Measurements from ENCODE around the gene BTBD9. TPM values are rescaled to one million over a fixed set of nuclear protein-coding genes. Genes with fewer than 3 reads are reported as not detected.
"Not testable (repeated sequence)": the region's sequence is repeated elsewhere in the genome, so short reads cannot be mapped to it uniquely, and the experiment has no call there.

The BTBD9 gene
- total RNA-seq, 1 donor from 2014 or later, result 32.6 TPM

GRCh38 chr6:38429546-38429945, 210.2 kb downstream of the BTBD9 start:
- DNase-seq, result no peak

DNA sequence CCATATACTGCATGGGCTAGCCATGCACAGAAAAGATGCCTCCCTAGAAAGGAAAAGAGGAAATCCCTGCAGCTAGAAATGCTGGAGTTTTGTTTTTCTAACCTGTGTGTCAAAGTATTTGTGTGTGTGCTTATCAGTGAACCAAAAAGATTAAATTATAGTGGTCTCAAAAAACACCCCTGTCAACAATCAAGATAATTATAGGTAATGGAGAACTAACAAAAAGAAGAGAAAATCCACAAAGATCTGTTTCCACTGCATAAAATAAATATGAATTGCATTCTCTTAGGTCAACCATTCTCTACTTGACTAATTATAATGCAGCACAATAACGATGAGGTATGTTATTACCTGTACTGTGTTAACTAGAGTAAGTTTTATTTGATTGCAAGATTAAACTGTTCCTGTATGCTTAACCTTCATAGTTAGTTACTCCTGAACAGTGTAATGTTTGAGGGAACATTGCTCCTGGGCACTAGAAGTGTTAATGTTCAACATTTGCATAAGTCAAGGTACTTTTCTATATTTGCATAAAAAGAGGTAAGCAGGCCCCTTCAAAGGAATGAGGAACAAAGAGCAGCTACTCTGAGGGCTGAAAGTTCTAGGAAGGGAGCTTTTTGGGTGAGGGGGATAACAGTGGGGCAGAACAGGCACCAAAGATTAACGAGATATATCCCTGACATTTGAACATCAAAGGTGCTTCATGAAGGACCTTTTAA, 212.1 kb downstream of the BTBD9 start:
- DNase-seq, result no peak

DNA sequence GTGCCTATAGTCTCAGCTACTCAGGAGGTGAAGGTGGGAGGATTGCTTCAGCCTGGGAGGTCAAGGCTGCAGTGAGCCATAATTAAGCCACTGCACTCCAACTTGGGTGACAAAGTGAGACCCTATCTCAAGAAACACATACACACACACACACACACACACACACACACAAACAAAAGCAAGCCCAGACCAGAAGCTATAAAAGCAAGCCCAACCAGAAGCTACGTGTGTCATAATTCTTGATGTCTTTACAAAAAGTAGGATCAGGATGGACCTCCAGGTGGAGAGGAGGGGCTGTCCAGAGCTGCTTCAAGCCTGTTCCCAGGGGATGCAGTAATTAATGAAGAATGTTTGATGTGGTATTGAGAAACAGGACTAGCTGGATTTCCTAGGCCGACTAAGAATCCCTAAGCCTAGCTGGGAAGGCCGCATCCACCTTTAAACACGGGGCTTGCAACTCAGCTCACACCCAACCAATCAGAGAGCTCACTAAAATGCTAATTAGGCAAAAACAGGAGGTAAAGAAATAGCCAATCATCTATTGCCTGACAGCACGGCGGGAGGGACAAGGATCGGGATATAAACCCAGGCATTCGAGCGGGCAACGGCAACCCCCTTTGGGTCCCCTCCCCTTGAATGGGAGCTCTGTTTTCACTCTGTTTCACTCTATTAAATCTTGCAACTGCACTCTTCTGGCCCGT, 213.8 kb downstream of the BTBD9 start:
- DNase-seq, result not testable (repeated sequence)

- no peak for DNase-seq
Observed at GRCh38 chr6:38423746-38424145, 216.0 kb downstream of the BTBD9 start.

- no peak for DNase-seq
Observed at GRCh38 chr6:38420207-38420606, 219.5 kb downstream of the BTBD9 start.

DNA sequence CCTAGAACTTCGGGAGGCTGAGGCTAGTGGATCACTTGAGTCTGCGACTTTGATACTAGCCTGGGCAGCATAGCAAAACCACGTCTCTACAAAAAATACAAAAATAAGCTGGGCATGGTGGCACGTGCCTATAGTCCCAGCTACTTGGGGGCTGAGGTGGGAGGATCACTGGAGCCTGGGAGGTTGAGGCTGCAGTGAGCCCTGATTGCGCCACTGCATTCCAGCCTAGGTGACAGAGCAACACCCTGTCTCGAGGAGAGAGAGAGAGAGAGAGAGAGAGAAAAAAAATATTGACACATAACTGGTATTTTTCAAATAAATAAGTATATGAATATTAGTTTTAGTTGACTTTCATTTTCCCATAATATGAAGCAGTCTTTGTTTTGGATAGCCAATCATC, 222.2 kb downstream of the BTBD9 start:
- no peak for DNase-seq

DNA sequence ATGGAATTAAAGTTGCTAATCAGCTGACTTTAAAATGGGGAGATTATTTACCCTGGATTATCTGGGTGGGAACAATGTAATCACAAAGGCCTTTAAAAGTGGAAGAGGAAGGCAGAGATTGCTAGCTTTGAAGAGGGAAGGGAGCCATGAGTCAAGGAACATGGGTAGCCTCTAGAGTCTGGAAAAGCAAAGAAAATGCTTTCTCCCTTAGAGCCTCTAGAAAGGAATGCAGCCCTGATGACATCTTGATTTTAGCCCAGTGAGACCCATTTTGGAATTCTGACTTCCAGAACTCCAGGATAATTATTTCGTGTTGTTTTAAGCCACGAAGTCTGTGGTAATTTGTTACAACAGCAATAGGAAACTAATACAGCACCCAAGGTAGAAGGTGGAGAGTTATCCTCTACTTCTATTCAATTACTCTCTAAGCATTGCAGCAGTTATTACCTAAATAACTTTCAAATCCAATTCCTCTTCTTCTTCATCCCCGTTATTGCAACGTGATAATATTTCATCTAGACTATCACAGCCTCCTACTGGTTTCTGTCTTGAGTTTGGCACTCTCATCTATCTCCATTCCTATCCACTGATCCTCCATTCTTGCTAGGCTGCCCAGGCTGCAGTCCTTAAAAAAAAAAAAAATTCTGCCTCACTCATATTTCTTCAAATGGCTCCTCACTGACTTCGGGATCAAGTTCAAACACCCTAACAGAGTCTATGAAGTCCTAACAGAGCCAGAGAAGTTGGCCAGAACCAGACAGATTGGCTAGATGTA, 224.3 kb downstream of the BTBD9 start:
- no peak for DNase-seq

- DNase-seq, result no peak
Observed at GRCh38 chr6:38413102-38413800, 226.5 kb downstream of the BTBD9 start.

GRCh38 chr6:38407192-38407591, 232.5 kb downstream of the BTBD9 start:
- DNase-seq, result no peak

- no peak for DNase-seq
Observed at GRCh38 chr6:38406096-38406495, 233.6 kb downstream of the BTBD9 start.

- no peak for DNase-seq
Observed at GRCh38 chr6:38404900-38405556, 234.7 kb downstream of the BTBD9 start.

DNA sequence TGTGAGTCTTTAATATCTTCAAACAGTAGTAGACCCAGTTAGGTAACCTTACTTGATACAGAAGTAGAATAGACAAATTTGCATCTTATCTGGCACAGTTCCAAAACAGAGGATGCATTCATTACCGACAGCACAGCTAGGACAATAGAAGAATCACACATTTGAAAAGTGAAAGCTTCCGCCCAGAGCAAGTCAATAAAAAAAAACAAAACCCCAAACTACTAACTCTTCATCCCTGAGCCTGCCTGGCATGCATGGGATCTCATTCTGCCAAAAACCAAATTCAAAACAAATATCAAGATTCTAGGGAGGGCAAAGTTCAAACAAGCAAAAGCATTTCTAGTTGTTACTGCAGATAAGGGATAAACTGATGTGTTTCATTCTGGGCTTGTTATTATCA, 235.4 kb downstream of the BTBD9 start:
- no peak for DNase-seq

DNA sequence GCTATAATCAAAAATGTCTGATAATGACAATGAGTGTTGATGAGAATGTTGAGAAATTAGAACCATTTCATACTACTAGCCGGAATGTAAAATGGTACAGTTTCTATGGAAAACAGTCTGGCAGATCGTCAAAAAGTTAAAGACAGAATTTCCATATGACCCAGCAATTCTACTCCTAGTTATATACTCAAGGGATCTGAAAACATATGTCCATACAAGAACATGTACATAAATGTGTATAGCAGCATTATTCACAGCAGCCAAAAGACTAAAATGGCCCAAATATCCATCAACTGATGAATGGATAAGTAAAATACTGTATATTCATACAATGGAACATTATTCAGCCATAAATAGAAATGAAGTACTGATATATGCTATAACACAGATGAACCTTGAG, 236.2 kb downstream of the BTBD9 start:
- DNase-seq, result no peak

- no peak for DNase-seq
Observed at GRCh38 chr6:38400764-38401163, 239.0 kb downstream of the BTBD9 start.

DNA sequence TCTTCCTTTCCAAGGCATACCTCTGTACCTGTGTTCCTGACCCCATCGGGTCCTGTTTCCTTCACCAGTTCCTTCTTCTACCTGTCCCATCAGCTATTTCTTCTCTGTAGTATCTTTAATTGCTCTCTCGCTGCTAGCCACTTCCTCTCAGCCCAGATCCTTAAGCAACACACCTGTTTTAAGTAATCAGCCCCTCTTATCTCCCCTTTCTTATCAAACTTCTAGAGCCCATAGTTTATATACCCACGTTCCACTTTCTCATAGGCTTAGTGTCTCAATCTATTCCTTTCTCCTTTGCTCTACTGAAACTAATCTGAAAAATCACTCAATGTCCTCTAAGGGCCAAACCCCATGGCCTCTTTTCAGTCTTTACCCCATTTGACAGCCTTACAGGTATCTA, 239.6 kb downstream of the BTBD9 start:
- DNase-seq, result no peak

- no peak for DNase-seq
Observed at GRCh38 chr6:38396209-38396608, 243.5 kb downstream of the BTBD9 start.

GRCh38 chr6:38393986-38394385, 245.7 kb downstream of the BTBD9 start:
- DNase-seq, result no peak

DNA sequence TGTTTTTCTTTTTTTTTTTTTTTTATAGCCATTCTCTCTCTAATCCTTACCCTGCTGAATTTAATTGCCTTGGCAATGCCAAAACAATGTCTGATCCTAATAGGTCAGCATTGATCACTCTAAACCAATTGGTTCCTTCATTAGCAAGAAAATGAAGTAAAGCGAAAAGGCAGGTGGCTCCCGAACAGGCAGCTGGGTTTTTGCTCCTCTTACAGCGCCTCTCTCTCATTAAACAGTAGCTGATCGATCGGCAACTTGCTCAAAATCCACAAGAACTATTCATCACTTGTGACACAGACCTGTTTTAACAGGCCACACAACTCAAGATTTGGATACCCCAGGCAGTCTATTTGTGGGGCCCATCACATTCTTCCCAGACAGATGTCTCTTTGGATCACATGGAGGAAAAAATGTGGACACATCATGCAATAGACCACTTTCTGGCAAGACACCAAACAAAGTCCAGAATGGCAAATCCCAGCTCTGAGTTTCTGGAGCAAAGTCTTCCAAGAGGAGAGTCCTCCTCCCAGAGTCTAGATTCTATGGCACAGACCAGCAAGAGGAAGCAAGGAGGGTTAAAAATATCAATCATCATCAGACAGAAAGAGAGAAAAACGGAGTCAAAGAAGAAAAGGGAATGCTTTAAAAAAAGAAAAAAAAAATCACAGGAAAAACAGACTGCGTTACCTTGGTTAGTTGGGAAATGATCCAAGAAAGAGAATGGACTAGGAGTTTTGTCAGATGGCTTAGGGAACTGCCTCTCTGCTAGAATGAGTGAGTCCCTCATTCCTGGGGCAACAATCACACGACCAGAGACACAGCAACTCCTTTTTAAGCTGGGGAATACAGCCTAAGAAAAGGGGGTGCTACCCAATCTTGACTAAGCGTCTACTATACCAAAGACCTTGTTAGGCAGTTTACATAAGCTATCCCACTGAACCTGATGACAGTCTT, 247.8 kb downstream of the BTBD9 start:
- DNase-seq, result no peak

- DNase-seq, result no peak
Observed at GRCh38 chr6:38391206-38391605, 248.5 kb downstream of the BTBD9 start.

GRCh38 chr6:38389875-38390274, 249.9 kb downstream of the BTBD9 start:
- DNase-seq, result no peak

DNA sequence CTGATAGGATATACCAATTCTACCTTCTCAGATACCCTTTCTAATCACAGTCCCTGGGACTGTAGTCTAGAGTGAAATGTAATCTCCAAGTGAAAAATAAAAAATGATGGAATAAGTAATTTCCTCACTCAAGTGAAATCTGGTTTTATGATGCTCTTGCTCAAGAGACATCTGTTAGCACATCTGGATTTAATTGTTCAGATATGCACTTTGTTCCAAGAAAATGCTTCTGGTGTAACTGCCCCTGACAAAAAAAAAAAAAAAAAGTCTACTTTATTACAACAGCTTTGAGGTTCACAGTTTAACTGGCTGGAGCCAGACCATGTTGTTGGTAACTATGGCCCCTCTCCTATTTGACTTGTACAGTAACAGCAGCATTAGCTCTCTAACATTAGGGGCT, 251.8 kb downstream of the BTBD9 start:
- peak; percentile 80 for DNase-seq

All from tongue (tissue), 2 donors.